A549 treated with AZD2906 at 1 μM for 4 hours (cell line): ENCODE measurements around the gene NF1. TPM values are rescaled to one million over a fixed set of nuclear protein-coding genes. Genes with fewer than 3 reads are reported as not detected.

Source experiments
- total RNA-seq: library from RNA; stranded (reverse); fragments of 200-300 nt; extraction: Qiagen RNA extraction; gene quantifications from 5 replicates; pipeline ENCODE4 v1.2.3, GENCODE V29; 2022

Gene NF1, protein sequence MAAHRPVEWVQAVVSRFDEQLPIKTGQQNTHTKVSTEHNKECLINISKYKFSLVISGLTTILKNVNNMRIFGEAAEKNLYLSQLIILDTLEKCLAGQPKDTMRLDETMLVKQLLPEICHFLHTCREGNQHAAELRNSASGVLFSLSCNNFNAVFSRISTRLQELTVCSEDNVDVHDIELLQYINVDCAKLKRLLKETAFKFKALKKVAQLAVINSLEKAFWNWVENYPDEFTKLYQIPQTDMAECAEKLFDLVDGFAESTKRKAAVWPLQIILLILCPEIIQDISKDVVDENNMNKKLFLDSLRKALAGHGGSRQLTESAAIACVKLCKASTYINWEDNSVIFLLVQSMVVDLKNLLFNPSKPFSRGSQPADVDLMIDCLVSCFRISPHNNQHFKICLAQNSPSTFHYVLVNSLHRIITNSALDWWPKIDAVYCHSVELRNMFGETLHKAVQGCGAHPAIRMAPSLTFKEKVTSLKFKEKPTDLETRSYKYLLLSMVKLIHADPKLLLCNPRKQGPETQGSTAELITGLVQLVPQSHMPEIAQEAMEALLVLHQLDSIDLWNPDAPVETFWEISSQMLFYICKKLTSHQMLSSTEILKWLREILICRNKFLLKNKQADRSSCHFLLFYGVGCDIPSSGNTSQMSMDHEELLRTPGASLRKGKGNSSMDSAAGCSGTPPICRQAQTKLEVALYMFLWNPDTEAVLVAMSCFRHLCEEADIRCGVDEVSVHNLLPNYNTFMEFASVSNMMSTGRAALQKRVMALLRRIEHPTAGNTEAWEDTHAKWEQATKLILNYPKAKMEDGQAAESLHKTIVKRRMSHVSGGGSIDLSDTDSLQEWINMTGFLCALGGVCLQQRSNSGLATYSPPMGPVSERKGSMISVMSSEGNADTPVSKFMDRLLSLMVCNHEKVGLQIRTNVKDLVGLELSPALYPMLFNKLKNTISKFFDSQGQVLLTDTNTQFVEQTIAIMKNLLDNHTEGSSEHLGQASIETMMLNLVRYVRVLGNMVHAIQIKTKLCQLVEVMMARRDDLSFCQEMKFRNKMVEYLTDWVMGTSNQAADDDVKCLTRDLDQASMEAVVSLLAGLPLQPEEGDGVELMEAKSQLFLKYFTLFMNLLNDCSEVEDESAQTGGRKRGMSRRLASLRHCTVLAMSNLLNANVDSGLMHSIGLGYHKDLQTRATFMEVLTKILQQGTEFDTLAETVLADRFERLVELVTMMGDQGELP (N-terminal part only)
- total RNA-seq: 13.7 to 20.7 TPM (median 17.8 TPM) in 5 replicates

DNA sequence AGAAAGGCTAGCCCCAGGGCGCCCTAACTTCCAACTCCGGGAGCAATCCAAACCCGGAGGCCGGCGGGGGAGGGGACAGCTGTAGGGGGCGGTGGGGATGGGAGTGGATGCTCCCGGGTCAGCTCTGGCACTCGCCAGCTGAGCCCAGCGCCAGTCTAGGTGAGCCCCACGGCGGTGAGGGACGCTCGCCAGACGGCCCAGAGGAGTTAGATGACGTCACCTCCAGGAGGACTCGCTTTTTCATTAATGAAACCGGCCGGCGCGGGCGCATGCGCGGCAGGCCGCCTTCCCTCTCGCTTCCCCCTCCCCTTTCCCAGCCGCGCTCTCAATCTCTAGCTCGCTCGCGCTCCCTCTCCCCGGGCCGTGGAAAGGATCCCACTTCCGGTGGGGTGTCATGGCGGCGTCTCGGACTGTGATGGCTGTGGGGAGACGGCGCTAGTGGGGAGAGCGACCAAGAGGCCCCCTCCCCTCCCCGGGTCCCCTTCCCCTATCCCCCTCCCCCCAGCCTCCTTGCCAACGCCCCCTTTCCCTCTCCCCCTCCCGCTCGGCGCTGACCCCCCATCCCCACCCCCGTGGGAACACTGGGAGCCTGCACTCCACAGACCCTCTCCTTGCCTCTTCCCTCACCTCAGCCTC lies at the start of gene NF1:
TSS of gene NF1 (plus strand) at position 378 of the 636 bp plus-strand sequence. CDS start 333 bp downstream, outside the sequence.

DNA sequence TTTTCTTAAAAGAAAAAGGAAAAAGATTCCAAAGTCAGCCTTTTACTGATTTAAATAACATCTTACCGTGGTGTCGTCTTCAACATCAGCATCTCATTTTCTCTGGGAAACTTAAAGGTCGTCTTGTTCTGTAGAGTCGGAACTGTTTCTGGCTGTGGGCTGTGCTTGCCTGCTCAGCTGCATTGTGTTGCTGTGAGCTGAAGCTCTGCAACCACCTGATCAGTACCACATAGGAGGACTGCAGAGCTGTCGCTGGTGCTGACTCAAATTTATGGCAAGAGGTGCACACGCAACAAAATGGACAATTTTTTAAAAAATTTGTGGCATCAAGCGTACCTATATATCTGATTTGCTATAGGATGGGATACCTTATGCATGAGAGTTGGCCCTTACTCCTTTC lies 202.3 kb downstream of the NF1 start, which contains the start of gene OMG:
TSS of gene OMG (minus strand) at position 150 of the 400 bp plus-strand sequence. CDS start 908 bp downstream, outside the sequence.

DNA sequence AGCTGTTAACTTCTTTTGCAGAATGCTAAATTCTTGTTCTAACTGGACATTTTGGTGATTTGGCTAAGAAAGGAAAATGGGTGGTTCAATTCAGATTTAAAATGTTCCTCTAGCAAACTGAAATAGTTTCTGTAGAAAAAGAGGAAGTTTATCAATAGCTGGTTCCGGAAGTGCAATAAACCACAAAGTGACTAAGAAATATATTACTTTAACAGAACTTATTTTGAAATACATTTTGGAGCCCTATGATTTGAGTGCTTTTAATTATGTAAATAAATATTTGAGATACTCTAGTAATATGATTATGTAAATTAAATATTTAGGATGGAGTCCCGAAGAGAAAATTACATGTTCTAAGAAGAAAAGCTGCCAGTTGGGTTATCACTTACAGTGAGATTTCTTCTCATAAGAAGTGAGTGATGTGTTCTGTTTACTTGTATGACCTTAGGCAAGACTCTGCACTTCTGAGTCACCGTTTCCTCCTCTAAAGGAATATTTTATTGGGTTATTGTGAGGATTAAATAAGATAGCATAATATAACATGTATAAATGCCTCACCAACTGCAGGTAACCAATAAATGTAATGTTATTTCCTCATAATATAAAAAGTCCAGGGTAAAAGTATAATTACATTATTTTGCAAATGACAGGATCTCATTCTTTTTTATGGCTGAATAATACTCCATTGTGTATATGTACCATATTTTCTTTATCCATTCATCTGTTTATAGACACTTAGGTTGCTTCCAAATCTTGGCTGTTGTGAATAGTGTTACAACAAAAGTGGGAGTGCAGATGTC lies 219.4 kb downstream of the NF1 start, which contains the start of gene EVI2B:
TSS of gene EVI2B (minus strand) at position 73 of the 800 bp plus-strand sequence. CDS start 8,445 bp downstream, outside the sequence.

DNA sequence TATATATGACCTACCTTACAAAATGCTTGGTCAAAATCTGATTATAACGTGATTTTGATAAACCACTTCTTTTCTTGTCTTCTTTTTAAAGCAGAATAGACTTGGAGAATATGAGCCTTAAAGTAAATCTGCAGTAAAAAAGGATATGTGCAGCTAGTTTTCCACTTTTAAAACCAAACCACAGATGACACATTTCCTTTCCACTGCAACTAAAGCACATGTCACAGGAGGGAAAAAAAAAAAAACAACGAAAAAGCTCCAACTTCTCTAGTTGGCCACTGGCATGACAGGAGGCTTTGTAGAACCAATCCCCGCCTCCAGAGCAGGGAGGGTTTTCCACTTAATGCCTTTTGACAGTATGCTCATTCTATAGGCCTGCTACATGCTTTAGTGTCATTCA lies 226.7 kb downstream of the NF1 start, which contains the start of gene EVI2A:
TSS of gene EVI2A (minus strand) at position 142 of the 400 bp plus-strand sequence. CDS start 2,609 bp downstream, outside the sequence.

DNA sequence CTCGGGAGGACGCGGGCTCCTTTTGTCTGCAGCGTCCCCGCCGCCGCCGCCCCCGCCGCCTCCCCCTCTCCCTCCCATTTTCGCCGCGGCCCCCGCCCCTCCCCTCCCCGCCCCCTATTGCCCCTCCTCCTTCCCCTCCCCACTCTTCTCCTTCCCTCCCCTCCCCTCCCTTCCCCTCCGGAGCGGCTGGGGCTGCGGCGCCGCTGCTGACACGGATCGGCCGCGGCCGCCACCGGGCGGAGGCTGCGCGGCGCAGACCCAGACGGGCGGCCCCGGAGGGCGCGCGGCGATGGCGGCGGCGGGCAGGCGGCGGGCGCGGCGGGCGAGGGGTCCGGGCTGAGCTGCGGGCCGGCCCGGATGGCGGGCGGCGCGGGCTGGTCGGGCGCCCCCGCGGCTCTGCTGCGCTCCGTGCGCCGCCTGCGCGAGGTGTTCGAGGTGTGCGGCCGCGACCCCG lies 296.7 kb downstream of the NF1 start, which contains the start of gene RAB11FIP4:
TSS of gene RAB11FIP4 (plus strand) at position 180 of the 454 bp plus-strand sequence. CDS start at position 358, 178 bp downstream.

Other genes starting within 250 kb of the NF1 start
- gene TEFM, start 188.7 kb upstream of the NF1 start, total RNA-seq: 16.6 to 29.4 TPM (median 18.4 TPM) in 5 replicates
- 2.2 to 5.9 TPM (median 2.6 TPM) in 5 replicates for gene ADAP2, start 173.0 kb upstream of the NF1 start, total RNA-seq
- 21.7 to 25.7 TPM (median 24.9 TPM) in 5 replicates for gene RNF135, start 123.9 kb upstream of the NF1 start, total RNA-seq
- gene OMG, start 202.3 kb downstream of the NF1 start, total RNA-seq: not detected in 5 replicates
- 0.02 to 0.06 TPM (median 0.06 TPM) in 3 of 5 replicates, not detected in the others for gene EVI2B, start 219.1 kb downstream of the NF1 start, total RNA-seq
- gene EVI2A, start 226.6 kb downstream of the NF1 start, total RNA-seq: not detected in 5 replicates